IPS-15b (cell line): Measurements from ENCODE around the gene CCNG2.

Experiments used
- H3K27me3 ChIP-seq: one replicate; pipeline ENCODE4 v1.6.1; 2013; ENCODE audit warnings: low read length; ENCODE audit not compliant: control insufficient read depth, insufficient read depth
- H3K36me3 ChIP-seq: one replicate; pipeline ENCODE4 v1.6.1; 2013; ENCODE audit warnings: low read length; ENCODE audit not compliant: control insufficient read depth, insufficient read depth
- H3K4me1 ChIP-seq: one replicate; pipeline ENCODE4 v1.6.1; 2013; ENCODE audit warnings: mild to moderate bottlenecking, low read length; ENCODE audit not compliant: control insufficient read depth, insufficient read depth
- H3K4me3 ChIP-seq: one replicate; pipeline ENCODE4 v1.5.1; 2013; ENCODE audit warnings: low read depth, low read length
- H3K9ac ChIP-seq: one replicate; pipeline ENCODE4 v1.6.1; 2013; ENCODE audit warnings: low read depth, mild to moderate bottlenecking, low read length
- H3K9me3 ChIP-seq: one replicate; pipeline ENCODE4 v1.6.1; 2013; ENCODE audit warnings: mild to moderate bottlenecking, low read length; ENCODE audit not compliant: control insufficient read depth, insufficient read depth

The CCNG2 gene

GRCh38 chr4:77167866-77168265, 10.9 kb downstream of the CCNG2 start:
- no peak overlapping the region for H3K9ac ChIP-seq
- H3K4me1 ChIP-seq: no peaks in the 10 kb centered on the region
- H3K4me3 ChIP-seq: no peak overlapping the region
- H3K9me3 ChIP-seq: no peaks in the 10 kb centered on the region
- H3K36me3 ChIP-seq: peaks cover 3% of the 10 kb centered on the region
- H3K27me3 ChIP-seq: peaks cover 14% of the 10 kb centered on the region

GRCh38 chr4:77169481-77169880, 12.5 kb downstream of the CCNG2 start:
- H3K9me3 ChIP-seq: no peaks in the 10 kb centered on the region
- H3K36me3 ChIP-seq: no peaks in the 10 kb centered on the region
- no peak overlapping the region for H3K4me3 ChIP-seq
- no peaks in the 10 kb centered on the region for H3K4me1 ChIP-seq
- no peak overlapping the region for H3K9ac ChIP-seq
- H3K27me3 ChIP-seq: peaks cover 31% of the 10 kb centered on the region

GRCh38 chr4:77170926-77171325, 13.9 kb downstream of the CCNG2 start:
- H3K4me3 ChIP-seq: no peak overlapping the region
- no peaks in the 10 kb centered on the region for H3K9me3 ChIP-seq
- H3K36me3 ChIP-seq: no peaks in the 10 kb centered on the region
- peaks cover 37% of the 10 kb centered on the region for H3K27me3 ChIP-seq
- H3K9ac ChIP-seq: no peak overlapping the region
- H3K4me1 ChIP-seq: peaks cover 4% of the 10 kb centered on the region

GRCh38 chr4:77172336-77172735, 15.3 kb downstream of the CCNG2 start:
- H3K27me3 ChIP-seq: peaks cover 51% of the 10 kb centered on the region
- no peak overlapping the region for H3K4me3 ChIP-seq
- H3K36me3 ChIP-seq: no peaks in the 10 kb centered on the region
- no peak overlapping the region for H3K9ac ChIP-seq
- H3K4me1 ChIP-seq: peaks cover 6% of the 10 kb centered on the region
- H3K9me3 ChIP-seq: no peaks in the 10 kb centered on the region

- H3K36me3 ChIP-seq: no peaks in the 10 kb centered on the region
- no peak overlapping the region for H3K4me3 ChIP-seq
- H3K9me3 ChIP-seq: no peaks in the 10 kb centered on the region
- H3K4me1 ChIP-seq: peaks cover 6% of the 10 kb centered on the region
- no peak overlapping the region for H3K9ac ChIP-seq
- peaks cover 67% of the 10 kb centered on the region for H3K27me3 ChIP-seq
Measured at GRCh38 chr4:77174426-77174825, 17.4 kb downstream of the CCNG2 start.

GRCh38 chr4:77175201-77175611, 18.2 kb downstream of the CCNG2 start:
- H3K4me3 ChIP-seq: no peak overlapping the region
- peaks cover 68% of the 10 kb centered on the region for H3K27me3 ChIP-seq
- H3K36me3 ChIP-seq: no peaks in the 10 kb centered on the region
- peaks cover 6% of the 10 kb centered on the region for H3K4me1 ChIP-seq
- no peak overlapping the region for H3K9ac ChIP-seq
- H3K9me3 ChIP-seq: no peaks in the 10 kb centered on the region

- Histone ChIP-seq H3K36me3 (no peaks in the 10 kb centered on the region), H3K4me3 (no peak overlapping the region), H3K9ac (no peak overlapping the region), H3K27me3 (peaks cover 70% of the 10 kb centered on the region), H3K9me3 (no peaks in the 10 kb centered on the region), H3K4me1 (peaks cover 6% of the 10 kb centered on the region)
Measured at GRCh38 chr4:77176640-77177039, 19.6 kb downstream of the CCNG2 start.

GRCh38 chr4:77177199-77177598, 20.2 kb downstream of the CCNG2 start:
- peaks cover 6% of the 10 kb centered on the region for H3K4me1 ChIP-seq
- no peaks in the 10 kb centered on the region for H3K9me3 ChIP-seq
- H3K36me3 ChIP-seq: no peaks in the 10 kb centered on the region
- H3K4me3 ChIP-seq: no peak overlapping the region
- H3K27me3 ChIP-seq: peaks cover 64% of the 10 kb centered on the region
- no peak overlapping the region for H3K9ac ChIP-seq

- H3K9me3 ChIP-seq: no peaks in the 10 kb centered on the region
- H3K27me3 ChIP-seq: peaks cover 56% of the 10 kb centered on the region
- peaks cover 6% of the 10 kb centered on the region for H3K4me1 ChIP-seq
- no peak overlapping the region for H3K4me3 ChIP-seq
- H3K36me3 ChIP-seq: no peaks in the 10 kb centered on the region
- no peak overlapping the region for H3K9ac ChIP-seq
Measured at GRCh38 chr4:77178560-77178959, 21.6 kb downstream of the CCNG2 start.

- no peaks in the 10 kb centered on the region for H3K36me3 ChIP-seq
- no peak overlapping the region for H3K9ac ChIP-seq
- peaks cover 55% of the 10 kb centered on the region for H3K27me3 ChIP-seq
- H3K9me3 ChIP-seq: no peaks in the 10 kb centered on the region
- no peak overlapping the region for H3K4me3 ChIP-seq
- peaks cover 6% of the 10 kb centered on the region for H3K4me1 ChIP-seq
Measured at GRCh38 chr4:77179519-77179918, 22.5 kb downstream of the CCNG2 start.

GRCh38 chr4:77181720-77182119, 24.7 kb downstream of the CCNG2 start:
- no peaks in the 10 kb centered on the region for H3K36me3 ChIP-seq
- H3K9me3 ChIP-seq: no peaks in the 10 kb centered on the region
- H3K9ac ChIP-seq: no peak overlapping the region
- no peak overlapping the region for H3K4me3 ChIP-seq
- H3K4me1 ChIP-seq: no peaks in the 10 kb centered on the region
- peaks cover 46% of the 10 kb centered on the region for H3K27me3 ChIP-seq

- Histone ChIP-seq H3K4me1 (no peaks in the 10 kb centered on the region), H3K9ac (no peak overlapping the region), H3K27me3 (peaks cover 30% of the 10 kb centered on the region), H3K4me3 (no peak overlapping the region), H3K36me3 (no peaks in the 10 kb centered on the region), H3K9me3 (no peaks in the 10 kb centered on the region)
Measured at GRCh38 chr4:77183777-77184420, 26.9 kb downstream of the CCNG2 start.
